K562 treated with DMSO at 1 percent for 24 hours (cell line): ENCODE data around the gene RBMS3. TPM values are rescaled to one million over a fixed set of nuclear protein-coding genes. Genes with fewer than 3 reads are reported as not detected.

Experiments
- total RNA-seq: library from RNA; unstranded; fragments of 300-600 nt; gene quantifications from 2 replicates; pipeline ENCODE4 v1.2.3, GENCODE V29; 2022; ENCODE audit warnings: low read depth; ENCODE audit not compliant: insufficient read depth

RBMS3 gene
- not detected in 2 replicates for total RNA-seq

DNA sequence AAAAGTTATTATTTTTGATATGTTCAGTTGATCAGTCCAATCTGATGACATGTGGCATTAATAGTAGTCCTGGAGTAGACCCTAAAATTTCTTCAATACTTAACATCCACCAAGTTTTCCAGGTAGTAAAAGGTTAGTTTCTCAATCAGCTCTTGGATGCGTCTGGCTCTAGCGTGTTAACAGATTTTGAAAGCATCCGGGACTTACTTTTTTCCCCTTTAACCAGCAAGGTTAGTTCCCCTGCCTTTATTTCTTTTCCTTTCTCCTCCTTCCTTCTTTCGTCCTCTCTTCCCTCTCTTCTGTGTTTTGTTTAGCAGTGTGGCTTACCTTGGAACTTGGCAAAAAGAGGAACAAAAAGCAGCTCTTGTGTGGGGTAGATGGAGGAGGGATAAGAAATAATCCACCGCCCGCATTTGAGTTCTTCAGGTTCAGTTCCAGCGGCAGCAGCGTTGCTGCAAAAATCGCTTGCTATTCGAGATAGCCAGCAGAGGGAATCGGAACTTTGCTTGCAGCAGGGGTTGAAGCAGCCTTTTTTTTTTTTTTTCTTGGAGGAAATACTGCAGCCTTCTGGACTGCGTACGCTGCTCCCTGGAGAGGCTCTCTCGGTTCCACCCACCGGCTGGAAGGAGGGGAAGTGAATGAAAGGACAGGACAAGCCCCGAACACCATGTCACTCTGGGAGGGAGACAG, at the start of gene RBMS3:
Gene RBMS3 (plus strand): TSS at position 668 of the 690 bp plus-strand sequence.

